RWPE1 (cell line): ENCODE results near the gene FGF22.
"Not testable (repeated sequence)": the region's sequence is repeated elsewhere in the genome, so short reads cannot be mapped to it uniquely, and the experiment has no call there.

Experiments
- CTCF ChIA-PET: fragments of 350-600 bp; sonication (Branson Sonifier 250); formaldehyde crosslinking; extraction: SDS; loops from one replicate; lab custom pipeline; 2021; lab: Yijun Ruan, JAX
- POLR2A ChIA-PET: fragments of 400-600 bp; formaldehyde crosslinking; extraction: SDS; loops from one replicate; lab custom pipeline; 2020; ENCODE audit warnings: antibody characterized with exemption; ENCODE audit not compliant: low non-redundant PET; lab: Yijun Ruan, JAX
- DNase-seq: peaks from one replicate; pipeline ENCODE4 v3.0.0; 2012; ENCODE audit warnings: low spot score
- H3K27ac ChIP-seq: fragments of 450-650 bp; 2 replicates; pipeline ENCODE4 v1.5.1; 2017
- CTCF ChIP-seq: fragments of 450-650 bp; conservative IDR thresholded peaks from 2 replicates; pipeline ENCODE4 v1.5.1; 2017; ENCODE audit warnings: low read depth, mild to moderate bottlenecking

FGF22 gene

GRCh38 chr19:621819-622218 lies 17.9 kb upstream of the FGF22 start:
- H3K27ac ChIP-seq = no peak overlapping the region
- ChIA-PET POLR2A (no interaction called here), CTCF (no interaction called here)
- no peak for DNase-seq
- no peak for TF ChIP-seq CTCF

- H3K27ac ChIP-seq = no peak overlapping the region
- no peak for DNase-seq
- CTCF ChIA-PET = interaction anchor here (0.8 kb wide), 1 partner anchor 112 kb away, joined by 3 read pairs; no protein-coding TSS in a partner anchor
- POLR2A ChIA-PET = no interaction called here
- TF ChIP-seq CTCF = no peak
These were observed 17.0 kb upstream of the FGF22 start for GRCh38 chr19:622666-623065.

- DNase-seq = no peak
- ChIA-PET CTCF (no interaction called here), POLR2A (no interaction called here)
- H3K27ac ChIP-seq = peak overlapping the region; percentile 14
- no peak for TF ChIP-seq CTCF
These were observed 16.3 kb upstream of the FGF22 start for GRCh38 chr19:623175-623916.

GRCh38 chr19:623974-624373 lies 15.7 kb upstream of the FGF22 start:
- CTCF ChIA-PET = no interaction called here
- POLR2A ChIA-PET = no interaction called here
- TF ChIP-seq CTCF = no peak
- no peak for DNase-seq
- H3K27ac ChIP-seq = peak overlapping the region; percentile 14

GRCh38 chr19:624433-625109 lies 15.1 kb upstream of the FGF22 start:
- H3K27ac ChIP-seq = peak overlapping the region; percentile 14
- DNase-seq = no peak
- POLR2A ChIA-PET = no interaction called here
- TF ChIP-seq CTCF = no peak
- CTCF ChIA-PET = no interaction called here

- ChIA-PET CTCF (interaction anchor here (0.6 kb wide), 1 partner anchor 9 kb away, joined by 3 read pairs; no protein-coding TSS in a partner anchor), POLR2A (no interaction called here)
- DNase-seq = no peak
- no peak for TF ChIP-seq CTCF
- H3K27ac ChIP-seq = peak overlapping the region; percentile 14
These were observed 14.4 kb upstream of the FGF22 start for GRCh38 chr19:625257-625656.

- POLR2A ChIA-PET, DNase-seq, CTCF ChIA-PET: not testable (repeated sequence)
- H3K27ac ChIP-seq = peak overlapping the region; percentile 38
These were observed 13.1 kb upstream of the FGF22 start for GRCh38 chr19:626566-626965.
